Measurements from ENCODE around the gene SDR42E1. TPM values are rescaled to one million over a fixed set of nuclear protein-coding genes. Genes with fewer than 3 reads are reported as not detected.

Gene SDR42E1
- total and polyA plus RNA-seq, 10 of the 15 experiments (the other 5 are each of a cell fraction or from before 2014, with no cell fraction given): 1.4 to 5.5 (median 2.3) TPM

DNA sequence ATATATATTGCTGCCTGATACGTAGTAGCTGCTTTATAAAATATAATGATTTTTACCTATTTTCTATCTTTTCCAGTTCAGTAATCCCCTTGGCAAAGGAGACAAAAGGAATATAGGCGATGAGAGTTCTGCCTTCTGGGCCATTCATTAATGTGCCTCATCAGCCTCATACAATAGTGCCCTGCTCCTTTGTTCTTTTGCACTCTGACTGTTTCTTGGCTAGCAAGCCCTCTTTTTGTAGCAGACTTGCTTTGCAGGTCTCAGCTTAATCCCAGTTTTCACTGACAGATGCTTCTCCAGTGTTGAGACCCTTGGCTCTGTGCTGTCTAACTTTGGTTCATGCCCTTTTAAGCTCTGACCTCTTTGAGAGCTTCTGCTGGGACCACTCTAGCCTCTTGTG, 34.2 kb upstream of the SDR42E1 start:
- DNase-seq (ENCODE audit: low read depth, low spot score) (no peak), ATAC-seq (no peak), FAIRE-seq (no peak)
- Histone ChIP-seq H3K36me3 (ENCODE audit: control insufficient read depth in 2 of 2, insufficient read depth in 2 of 2, low read length in 1 of 2) (no peaks in the 10 kb centered on the region), H3K79me2 (ENCODE audit: control insufficient read depth, insufficient read depth, low read length) (no peaks in the 10 kb centered on the region), H3K27me3 (replicated peaks in 1 of 2; ENCODE audit: control insufficient read depth in 2 of 2, insufficient read depth in 2 of 2, low read length in 1 of 2) (peaks cover 0 to 1% of the 10 kb centered on the region in 2 experiments; a peak in 2 of 4 replicates), H4K20me1 (ENCODE audit: control insufficient read depth, insufficient read depth) (no peaks in the 10 kb centered on the region), H3K4me2 (ENCODE audit: control insufficient read depth, insufficient read depth) (no peak overlapping the region), H3K4me3 (no peak overlapping the region), H3K9ac (ENCODE audit: control insufficient read depth, insufficient read depth, low read length) (no peak overlapping the region), H3K4me1 (ENCODE audit: control insufficient read depth, insufficient read depth, low read length) (no peaks in the 10 kb centered on the region), H3K27ac (ENCODE audit: control insufficient read depth, insufficient read depth) (no peak overlapping the region), H3K9me3 (replicated peaks; ENCODE audit: control insufficient read depth, insufficient read depth, low read length) (no peaks in the 10 kb centered on the region), H2AFZ (ENCODE audit: control insufficient read depth, low read depth, low read length) (no peak overlapping the region)
- in situ Hi-C loops (cut with MboI) (no loop called here), intact Hi-C loops (cut with micrococcal nuclease; ENCODE audit: unreplicated experiment) (no loop called here)
- ChIA-PET POLR2A (no interaction called here), SMC1A (ENCODE audit: uncharacterized antibody, unreplicated experiment) (interaction anchor here (1.4 kb wide), 1 partner anchor 9 kb away, joined by 4 read pairs; no protein-coding TSS in a partner anchor), RAD21 (ENCODE audit: unreplicated experiment) (no interaction called here), CTCF (no interaction called here)
- TF ChIP-seq PAX8 (IDR thresholded peaks at IDR 0.05): no peak
- TF ChIP-seq, protein P1, sequence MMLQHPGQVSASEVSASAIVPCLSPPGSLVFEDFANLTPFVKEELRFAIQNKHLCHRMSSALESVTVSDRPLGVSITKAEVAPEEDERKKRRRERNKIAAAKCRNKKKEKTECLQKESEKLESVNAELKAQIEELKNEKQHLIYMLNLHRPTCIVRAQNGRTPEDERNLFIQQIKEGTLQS (IDR thresholded peaks at IDR 0.05; ENCODE audit: borderline replicate concordance, extremely low read depth, low read depth, low read length): no peak
- no peak for TF ChIP-seq FOXM1 (IDR thresholded peaks at IDR 0.05; ENCODE audit: low read depth, low read length)
- TF ChIP-seq CBX3 (IDR thresholded peaks at IDR 0.05; ENCODE audit: borderline replicate concordance, low read depth): no peak
- TF ChIP-seq, protein P2, sequence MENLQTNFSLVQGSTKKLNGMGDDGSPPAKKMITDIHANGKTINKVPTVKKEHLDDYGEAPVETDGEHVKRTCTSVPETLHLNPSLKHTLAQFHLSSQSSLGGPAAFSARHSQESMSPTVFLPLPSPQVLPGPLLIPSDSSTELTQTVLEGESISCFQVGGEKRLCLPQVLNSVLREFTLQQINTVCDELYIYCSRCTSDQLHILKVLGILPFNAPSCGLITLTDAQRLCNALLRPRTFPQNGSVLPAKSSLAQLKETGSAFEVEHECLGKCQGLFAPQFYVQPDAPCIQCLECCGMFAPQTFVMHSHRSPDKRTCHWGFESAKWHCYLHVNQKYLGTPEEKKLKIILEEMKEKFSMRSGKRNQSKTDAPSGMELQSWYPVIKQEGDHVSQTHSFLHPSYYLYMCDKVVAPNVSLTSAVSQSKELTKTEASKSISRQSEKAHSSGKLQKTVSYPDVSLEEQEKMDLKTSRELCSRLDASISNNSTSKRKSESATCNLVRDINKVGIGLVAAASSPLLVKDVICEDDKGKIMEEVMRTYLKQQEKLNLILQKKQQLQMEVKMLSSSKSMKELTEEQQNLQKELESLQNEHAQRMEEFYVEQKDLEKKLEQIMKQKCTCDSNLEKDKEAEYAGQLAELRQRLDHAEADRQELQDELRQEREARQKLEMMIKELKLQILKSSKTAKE (IDR thresholded peaks at IDR 0.05; ENCODE audit: low read depth, poor library complexity, severe bottlenecking): no peak
- no peak for TF ChIP-seq MXI1 (IDR thresholded peaks at IDR 0.05; ENCODE audit: low read depth, low read length)
- TF ChIP-seq, protein P3, sequence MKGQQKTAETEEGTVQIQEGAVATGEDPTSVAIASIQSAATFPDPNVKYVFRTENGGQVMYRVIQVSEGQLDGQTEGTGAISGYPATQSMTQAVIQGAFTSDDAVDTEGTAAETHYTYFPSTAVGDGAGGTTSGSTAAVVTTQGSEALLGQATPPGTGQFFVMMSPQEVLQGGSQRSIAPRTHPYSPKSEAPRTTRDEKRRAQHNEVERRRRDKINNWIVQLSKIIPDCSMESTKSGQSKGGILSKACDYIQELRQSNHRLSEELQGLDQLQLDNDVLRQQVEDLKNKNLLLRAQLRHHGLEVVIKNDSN (IDR thresholded peaks at IDR 0.05; ENCODE audit: borderline replicate concordance, extremely low read length, insufficient read depth, low read depth, low read length): no peak
- TF ChIP-seq, protein P4, sequence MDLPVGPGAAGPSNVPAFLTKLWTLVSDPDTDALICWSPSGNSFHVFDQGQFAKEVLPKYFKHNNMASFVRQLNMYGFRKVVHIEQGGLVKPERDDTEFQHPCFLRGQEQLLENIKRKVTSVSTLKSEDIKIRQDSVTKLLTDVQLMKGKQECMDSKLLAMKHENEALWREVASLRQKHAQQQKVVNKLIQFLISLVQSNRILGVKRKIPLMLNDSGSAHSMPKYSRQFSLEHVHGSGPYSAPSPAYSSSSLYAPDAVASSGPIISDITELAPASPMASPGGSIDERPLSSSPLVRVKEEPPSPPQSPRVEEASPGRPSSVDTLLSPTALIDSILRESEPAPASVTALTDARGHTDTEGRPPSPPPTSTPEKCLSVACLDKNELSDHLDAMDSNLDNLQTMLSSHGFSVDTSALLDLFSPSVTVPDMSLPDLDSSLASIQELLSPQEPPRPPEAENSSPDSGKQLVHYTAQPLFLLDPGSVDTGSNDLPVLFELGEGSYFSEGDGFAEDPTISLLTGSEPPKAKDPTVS (IDR thresholded peaks at IDR 0.05; ENCODE audit: low read depth, low read length): no peak
- TF ChIP-seq, protein P5, sequence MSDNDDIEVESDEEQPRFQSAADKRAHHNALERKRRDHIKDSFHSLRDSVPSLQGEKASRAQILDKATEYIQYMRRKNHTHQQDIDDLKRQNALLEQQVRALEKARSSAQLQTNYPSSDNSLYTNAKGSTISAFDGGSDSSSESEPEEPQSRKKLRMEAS (IDR thresholded peaks at IDR 0.05; ENCODE audit: low read depth, low read length): no peak
- no peak for TF ChIP-seq ZZZ3 (IDR thresholded peaks at IDR 0.05; ENCODE audit: control insufficient read depth, insufficient read length, low read depth)
- no peak for TF ChIP-seq IKZF1 (conservative IDR thresholded peaks at IDR 0.05)
- BruUV-seq (replicated peaks): no TSS peak
- 22% methylated on average over 2 of the region's 2 CpGs for WGBS (ENCODE audit: insufficient coverage, insufficient replicate concordance, low lambda C conversion rate, missing lambda C conversion rate)
